HEK293 (cell line): ENCODE measurements around the gene SPTAN1.

Source experiments
- AEBP2 ChIP-seq: fragments of 450-650 bp; formaldehyde crosslinking; IDR thresholded peaks from 2 replicates; pipeline ENCODE4 v1.5.1; 2016; ENCODE audit warnings: missing biosample characterization, missing genetic modification characterization, borderline replicate concordance
- GLI2 ChIP-seq: fragments of 450-650 bp; formaldehyde crosslinking; IDR thresholded peaks from 2 replicates; pipeline ENCODE4; 2017; ENCODE audit warnings: missing biosample characterization, missing genetic modification characterization, low read depth, borderline replicate concordance
- HIC1 ChIP-seq: fragments of 450-650 bp; formaldehyde crosslinking; IDR thresholded peaks from 2 replicates; pipeline ENCODE4 v1.5.1; 2016; ENCODE audit warnings: missing biosample characterization, missing genetic modification characterization
- KLF16 ChIP-seq: fragments of 450-650 bp; formaldehyde crosslinking; IDR thresholded peaks from 2 replicates; pipeline ENCODE4 v1.5.1; 2017; ENCODE audit warnings: missing biosample characterization, missing genetic modification characterization
- MYNN ChIP-seq: fragments of 450-650 bp; formaldehyde crosslinking; IDR thresholded peaks from 2 replicates; pipeline ENCODE4 v1.5.1; 2016; ENCODE audit warnings: missing biosample characterization, missing genetic modification characterization, borderline replicate concordance
- MZF1 ChIP-seq: fragments of 450-650 bp; formaldehyde crosslinking; IDR thresholded peaks from 2 replicates; pipeline ENCODE4 v1.5.1; 2017; ENCODE audit warnings: missing biosample characterization, missing genetic modification characterization, borderline replicate concordance
- PRDM6 ChIP-seq: fragments of 450-650 bp; formaldehyde crosslinking; IDR thresholded peaks from 2 replicates; pipeline ENCODE4 v1.5.1; 2017; ENCODE audit warnings: missing biosample characterization, missing genetic modification characterization
- ZBTB1 ChIP-seq: fragments of 450-650 bp; formaldehyde crosslinking; IDR thresholded peaks from 2 replicates; pipeline ENCODE4 v1.5.1; 2016; ENCODE audit warnings: missing biosample characterization, missing genetic modification characterization
- ZEB2 ChIP-seq: fragments of 450-650 bp; formaldehyde crosslinking; IDR thresholded peaks from 2 replicates; pipeline ENCODE4 v1.5.1; 2016; ENCODE audit warnings: missing biosample characterization, missing genetic modification characterization
- ZFP37 ChIP-seq: fragments of 450-650 bp; formaldehyde crosslinking; IDR thresholded peaks from 2 replicates; pipeline ENCODE4 v1.5.1; 2016; ENCODE audit warnings: missing biosample characterization, missing genetic modification characterization
- ZIC2 ChIP-seq: fragments of 450-650 bp; formaldehyde crosslinking; IDR thresholded peaks from 2 replicates; pipeline ENCODE4 v1.5.1; 2016; ENCODE audit warnings: missing biosample characterization, missing genetic modification characterization
- ZNF132 ChIP-seq: fragments of 450-650 bp; formaldehyde crosslinking; IDR thresholded peaks from 2 replicates; pipeline ENCODE4 v1.5.1; 2017; ENCODE audit warnings: missing biosample characterization, missing genetic modification characterization, borderline replicate concordance
- ZNF138 ChIP-seq: fragments of 450-650 bp; formaldehyde crosslinking; IDR thresholded peaks from 2 replicates; pipeline ENCODE4 v1.5.1; 2016; ENCODE audit warnings: missing biosample characterization, missing genetic modification characterization, borderline replicate concordance
- ZNF148 ChIP-seq: fragments of 450-650 bp; formaldehyde crosslinking; IDR thresholded peaks from 2 replicates; pipeline ENCODE4 v1.5.0; 2017; ENCODE audit warnings: missing biosample characterization, missing genetic modification characterization, borderline replicate concordance
- ZNF175 ChIP-seq: fragments of 450-650 bp; formaldehyde crosslinking; IDR thresholded peaks from 2 replicates; pipeline ENCODE4 v1.5.1; 2016; ENCODE audit warnings: missing biosample characterization, missing genetic modification characterization
- ZNF23 ChIP-seq: fragments of 450-650 bp; formaldehyde crosslinking; IDR thresholded peaks from 2 replicates; pipeline ENCODE4 v1.5.1; 2016; ENCODE audit warnings: missing biosample characterization, missing genetic modification characterization, borderline replicate concordance
- ZNF350 ChIP-seq: fragments of 450-650 bp; formaldehyde crosslinking; IDR thresholded peaks from 2 replicates; pipeline ENCODE4 v1.5.0; 2017; ENCODE audit warnings: missing biosample characterization, mild to moderate bottlenecking, missing genetic modification characterization
- ZNF391 ChIP-seq: fragments of 450-650 bp; formaldehyde crosslinking; IDR thresholded peaks from 2 replicates; pipeline ENCODE4 v1.5.1; 2016; ENCODE audit warnings: low read depth, missing biosample characterization, missing genetic modification characterization, borderline replicate concordance
- ZNF510 ChIP-seq: fragments of 450-650 bp; formaldehyde crosslinking; IDR thresholded peaks from 2 replicates; pipeline ENCODE4 v1.5.1; 2018; ENCODE audit warnings: mild to moderate bottlenecking, missing genetic modification characterization, missing biosample characterization; ENCODE audit not compliant: insufficient replicate concordance
- ZNF521 ChIP-seq: fragments of 450-650 bp; formaldehyde crosslinking; IDR thresholded peaks from 2 replicates; pipeline ENCODE4 v1.5.1; 2017; ENCODE audit warnings: missing biosample characterization, mild to moderate bottlenecking, missing genetic modification characterization
- ZNF548 ChIP-seq: fragments of 450-650 bp; formaldehyde crosslinking; IDR thresholded peaks from 2 replicates; pipeline ENCODE4 v1.5.1; 2016; ENCODE audit warnings: missing biosample characterization, missing genetic modification characterization
- ZNF549 ChIP-seq: fragments of 450-650 bp; IDR thresholded peaks from 2 replicates; pipeline ENCODE4 v1.5.1; 2018; ENCODE audit warnings: missing biosample characterization, missing genetic modification characterization, mild to moderate bottlenecking, inconsistent platforms, moderate library complexity
- ZNF571 ChIP-seq: fragments of 450-650 bp; formaldehyde crosslinking; IDR thresholded peaks from 2 replicates; pipeline ENCODE4 v1.5.0; 2017; ENCODE audit warnings: missing biosample characterization, missing genetic modification characterization
- ZNF624 ChIP-seq: fragments of 450-650 bp; formaldehyde crosslinking; IDR thresholded peaks from 2 replicates; pipeline ENCODE4 v1.5.1; 2017; ENCODE audit warnings: missing biosample characterization, missing genetic modification characterization
- ZNF704 ChIP-seq: fragments of 450-650 bp; formaldehyde crosslinking; IDR thresholded peaks from 2 replicates; pipeline ENCODE4 v1.5.1; 2016; ENCODE audit warnings: missing biosample characterization, missing genetic modification characterization
- ZNF785 ChIP-seq: fragments of 450-650 bp; formaldehyde crosslinking; IDR thresholded peaks from 2 replicates; pipeline ENCODE4 v1.5.1; 2016; ENCODE audit warnings: missing biosample characterization, missing genetic modification characterization
- ZNF791 ChIP-seq: fragments of 450-650 bp; formaldehyde crosslinking; IDR thresholded peaks from 2 replicates; pipeline ENCODE4 v1.5.1; 2016; ENCODE audit warnings: missing biosample characterization, missing genetic modification characterization
- ZSCAN18 ChIP-seq: fragments of 450-650 bp; formaldehyde crosslinking; IDR thresholded peaks from 2 replicates; pipeline ENCODE4 v1.5.1; 2016; ENCODE audit warnings: missing biosample characterization, missing genetic modification characterization
- ZSCAN30 ChIP-seq: fragments of 450-650 bp; IDR thresholded peaks from 2 replicates; pipeline ENCODE4 v1.5.1; 2018; ENCODE audit warnings: missing biosample characterization, mild to moderate bottlenecking, missing genetic modification characterization, moderate library complexity

Gene SPTAN1

GRCh38 chr9:128558431-128559310 lies 6.3 kb downstream of the SPTAN1 start (continued):
- TF ChIP-seq ZNF132 (tag by site-specific recombination) = no peak
- no peak for TF ChIP-seq ZNF391 (tag by site-specific recombination)
- TF ChIP-seq ZSCAN18 = no peak
- no peak for TF ChIP-seq ZNF521
- no peak for TF ChIP-seq GLI2
- no peak for TF ChIP-seq AEBP2
- no peak for TF ChIP-seq ZIC2 (tag by site-specific recombination)
- TF ChIP-seq ZNF175 = no peak
- no peak for TF ChIP-seq ZNF138 (tag by site-specific recombination)
- TF ChIP-seq ZNF549 = no peak
- no peak for TF ChIP-seq ZNF704 (tag by site-specific recombination)
- TF ChIP-seq ZNF510 (tag by site-specific recombination) = no peak
- TF ChIP-seq ZNF23 = no peak
- no peak for TF ChIP-seq ZSCAN30 (tag by site-specific recombination)
- TF ChIP-seq ZNF624 = no peak
- no peak for TF ChIP-seq KLF16
- no peak for TF ChIP-seq ZFP37 (tag by site-specific recombination)
- no peak for TF ChIP-seq ZNF571 (tag by site-specific recombination)
- TF ChIP-seq ZNF148 (tag by site-specific recombination) = no peak
- no peak for TF ChIP-seq ZNF791 (tag by site-specific recombination)
- TF ChIP-seq PRDM6 (tag by site-specific recombination) = peak; percentile 92
- TF ChIP-seq ZEB2 (tag by site-specific recombination) = peak; percentile 65; the same call in 1 of the 2 replicates
- TF ChIP-seq HIC1 (tag by site-specific recombination) = no peak; the same call in 1 of the 2 replicates
- TF ChIP-seq ZNF785 (tag by site-specific recombination) = no peak
- 0 out of 2 replicates have a peak, but pooled peaks have one; percentile 49 for TF ChIP-seq ZBTB1
- TF ChIP-seq MZF1 (tag by site-specific recombination) = no peak
- TF ChIP-seq ZNF548 = no peak
- no peak for TF ChIP-seq ZNF350 (tag by site-specific recombination)
- TF ChIP-seq MYNN = peak; percentile 77; the same call in 1 of the 2 replicates
